C4-2B (cell line): ENCODE data around the gene TTLL1.

Experiments
- H3K27ac ChIP-seq: fragments of 450-650 bp; 2 replicates; pipeline ENCODE4 v1.5.1; 2017
- CTCF ChIP-seq: fragments of 450-650 bp; conservative IDR thresholded peaks from 2 replicates; pipeline ENCODE4 v1.5.1; 2017; ENCODE audit warnings: mild to moderate bottlenecking
- ZFX ChIP-seq: fragments of 450-650 bp; IDR thresholded peaks from 2 replicates; pipeline ENCODE4 v1.6.1; 2017

Gene TTLL1

DNA sequence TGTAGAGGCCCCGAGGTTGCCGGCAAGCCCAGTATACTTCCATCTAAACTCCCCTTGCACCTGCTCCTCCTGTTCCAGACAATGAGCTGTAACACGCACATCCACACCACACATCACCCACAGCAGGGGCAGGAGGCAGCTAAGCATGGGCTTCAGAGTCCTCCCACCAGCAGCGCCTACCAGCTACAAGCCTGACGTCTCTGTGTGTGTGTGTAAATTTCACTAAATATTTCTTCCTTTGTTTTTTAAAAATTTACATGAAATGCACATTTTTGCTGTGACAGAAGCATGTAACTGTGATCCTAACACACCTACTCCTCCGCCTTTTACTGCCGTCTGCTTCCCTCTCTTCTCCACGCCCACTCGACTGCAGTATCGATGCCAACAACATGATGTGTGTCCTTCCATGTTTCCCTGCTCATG, 44.9 kb downstream of the TTLL1 start:
- TF ChIP-seq ZFX, result no peak
- H3K27ac ChIP-seq, result no peak overlapping the region

GRCh38 chr22:43042101-43042780, 47.0 kb downstream of the TTLL1 start:
- TF ChIP-seq ZFX (no peak; the same call in 1 of the 2 replicates), CTCF (no peak)

DNA sequence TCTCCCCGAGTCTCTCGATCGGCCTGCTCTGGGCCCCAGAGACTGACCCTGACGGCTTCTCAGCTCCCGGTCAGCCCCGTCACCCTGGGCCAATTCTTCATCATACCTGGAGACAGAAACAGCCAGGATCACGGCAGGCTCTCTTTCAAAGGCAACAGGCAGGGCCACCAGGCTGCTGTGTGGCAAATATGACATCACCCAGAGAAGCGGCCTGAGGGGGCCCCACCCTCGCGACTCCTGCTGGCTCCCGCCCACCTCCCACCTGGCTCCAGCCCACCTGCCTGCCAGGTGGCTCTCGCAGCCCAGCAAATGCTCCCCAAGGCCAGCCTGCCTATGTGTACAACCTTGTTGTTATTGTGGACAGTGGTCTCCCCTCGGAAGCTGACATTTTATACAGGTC, 49.4 kb downstream of the TTLL1 start:
- H3K27ac ChIP-seq, result no peak overlapping the region
- TF ChIP-seq CTCF (no peak), ZFX (no peak)

More at GRCh38 chr22:43042101-43042780, 47.0 kb downstream of the TTLL1 start:
- H3K27ac ChIP-seq, result peak overlapping the region; percentile 80

DNA sequence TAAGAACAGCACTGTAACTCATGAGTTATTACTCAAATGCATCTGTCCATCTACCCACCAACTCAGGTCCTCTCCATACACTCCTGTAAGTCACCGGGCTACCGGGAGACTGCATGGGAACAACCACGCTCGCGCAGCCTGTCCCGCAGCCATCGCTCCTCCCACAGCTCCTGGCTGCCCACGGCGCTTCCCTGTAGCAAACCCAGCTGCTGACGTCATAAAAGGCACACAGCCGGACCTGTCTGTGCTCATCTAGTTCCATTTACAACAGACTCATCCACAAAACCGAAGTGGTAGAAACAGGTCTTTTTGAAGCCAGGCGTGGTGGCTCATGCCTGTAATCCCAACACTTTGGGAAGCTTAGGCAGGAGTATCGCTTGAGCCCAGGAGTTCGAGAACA, 50.9 kb downstream of the TTLL1 start:
- TF ChIP-seq CTCF, result no peak
- no peak for TF ChIP-seq ZFX
- no peak overlapping the region for H3K27ac ChIP-seq

DNA sequence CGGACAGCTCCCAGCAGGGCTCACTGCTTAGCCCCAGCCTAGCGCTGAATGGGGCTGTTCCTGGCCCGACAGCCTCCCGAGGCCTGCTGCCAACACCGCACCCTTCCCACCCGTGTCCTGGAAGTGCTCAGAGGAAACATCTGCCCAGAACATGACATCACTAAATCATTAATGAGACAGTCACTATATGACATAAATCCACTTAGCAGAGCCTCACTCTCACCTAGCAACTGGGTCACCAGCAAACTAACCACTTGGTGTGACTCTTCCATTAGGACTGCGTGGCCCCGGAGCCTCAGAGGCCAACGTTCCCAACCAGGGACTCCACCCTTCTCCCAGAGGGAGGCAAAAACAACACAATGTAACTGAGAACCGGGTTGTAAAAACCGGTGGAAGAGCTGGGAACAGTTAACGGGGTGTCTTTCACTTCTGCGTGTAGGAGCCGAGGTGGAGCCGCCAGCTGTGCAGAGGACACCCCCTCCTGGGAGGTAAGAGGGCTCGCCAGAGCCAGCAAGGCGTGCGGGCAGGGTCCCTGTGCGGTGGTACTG, 52.8 kb downstream of the TTLL1 start:
- no peak overlapping the region for H3K27ac ChIP-seq
- TF ChIP-seq CTCF (no peak), ZFX (no peak)

DNA sequence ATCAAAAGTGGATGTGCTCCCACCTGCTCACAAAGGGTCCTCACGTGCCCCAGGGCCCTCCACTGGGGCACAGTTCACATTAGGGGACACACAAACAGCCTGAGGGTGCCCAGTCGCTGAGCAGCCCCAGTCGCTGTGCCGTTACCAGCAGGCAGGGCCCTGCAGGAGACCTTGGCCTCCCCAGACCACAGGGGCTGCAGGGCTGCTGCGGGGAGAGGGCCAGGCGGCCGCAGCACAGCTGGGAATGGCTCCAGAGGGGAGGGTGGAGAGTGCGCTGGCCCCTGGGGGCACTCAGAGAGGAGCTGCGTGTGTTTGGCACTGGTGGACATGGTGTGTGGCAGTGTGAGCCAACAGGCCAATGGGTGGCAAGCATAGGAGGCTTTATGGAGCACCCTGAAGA, 53.9 kb downstream of the TTLL1 start:
- TF ChIP-seq ZFX, result no peak
- no peak overlapping the region for H3K27ac ChIP-seq

GRCh38 chr22:43031617-43032016, 57.6 kb downstream of the TTLL1 start:
- no peak overlapping the region for H3K27ac ChIP-seq
- TF ChIP-seq CTCF (no peak), ZFX (no peak)

DNA sequence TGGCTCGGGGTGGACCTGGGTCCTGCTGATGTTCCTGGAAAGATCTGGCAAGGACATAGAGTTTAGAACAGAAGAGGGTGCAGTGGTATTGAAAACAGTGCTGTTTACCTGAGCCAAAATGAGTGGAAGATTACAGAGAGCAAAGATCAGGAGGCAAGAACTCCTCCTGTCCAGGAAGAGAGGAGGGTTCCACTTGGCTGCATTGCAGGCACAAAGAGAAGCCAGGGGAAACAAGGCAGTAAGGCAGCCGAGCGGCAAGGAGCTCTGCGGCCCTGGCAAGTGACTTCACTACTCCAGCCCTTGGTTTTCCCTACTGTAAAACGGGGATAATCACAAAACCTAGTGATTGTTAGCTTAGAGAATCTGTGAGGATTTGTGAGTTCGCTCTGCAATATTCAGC, 70.6 kb downstream of the TTLL1 start:
- no peak for TF ChIP-seq ZFX
- no peak for TF ChIP-seq CTCF
- H3K27ac ChIP-seq, result peak overlapping the region; percentile 51
